HCT116 (cell line): Measurements from ENCODE around the gene TBC1D1. TPM values are rescaled to one million over a fixed set of nuclear protein-coding genes. Genes with fewer than 3 reads are reported as not detected.

Source experiments
- ATAC-seq: fragments of 200-7000 bp; cut with Tn5 transposase; 2 replicates; pipeline ENCODE4 v1.9.1; 2020; ENCODE audit warnings: mild to moderate bottlenecking, moderate library complexity
- BruUV-seq: library from RNA; stranded (reverse); fragments of 400-500 nt; replicated peaks from 2 replicates; lab custom pipeline; 2021; lab: Mats Ljungman, UMichigan
- CTCF ChIA-PET: fragments of 300-600 bp; sonication (Branson Sonifier 250); formaldehyde crosslinking; loops from one replicate; lab custom pipeline; 2021; ENCODE audit warnings: antibody characterized with exemption; lab: Charles Lee
- POLR2A ChIA-PET: fragments of 300-600, 350-600 bp; sonication (Branson Sonifier 250); formaldehyde crosslinking; loops from one replicate; lab custom pipeline; 2021; ENCODE audit warnings: antibody characterized with exemption; lab: Charles Lee
- RAD21 ChIA-PET, 2 experiments: fragments of 300-600 bp; sonication (Branson Sonifier 250); formaldehyde crosslinking; loops; one replicate each; lab custom pipeline; 2023; ENCODE audit warnings: low total read pairs in 2 of 2; ENCODE audit not compliant: uncharacterized antibody in 2 of 2, unreplicated experiment in 2 of 2, low non-redundant PET in 1 of 2; lab: Charles Lee
- DNase-seq: peaks from one replicate; pipeline ENCODE4 v3.0.0-alpha.2; 2010; ENCODE audit warnings: low read depth, low spot score
- H2AFZ ChIP-seq: fragments of 200-600 bp; shearing (Covaris generic), sonication (generic); 2 replicates; pipeline ENCODE4 v1.6.1; 2017; ENCODE audit warnings: low read depth, mixed run types, mixed read lengths, antibody characterized with exemption, low read length; ENCODE audit not compliant: poor library complexity, severe bottlenecking
- H3K27ac ChIP-seq: 2 replicates; pipeline ENCODE4 v1.5.1; 2012; ENCODE audit warnings: low read depth, low read length
- H3K27me3 ChIP-seq: fragments of 200-600 bp; sonication (generic); 2 replicates; pipeline ENCODE4 v1.6.1; 2016; ENCODE audit warnings: mixed run types, low read length, mixed read lengths; ENCODE audit not compliant: insufficient read depth
- H3K36me3 ChIP-seq, 2 experiments: fragments of 200-500 bp in 1 of 2; fragments of 200-600 bp in 1 of 2; sonication (Bioruptor generic) in 1 of 2; sonication (generic) in 1 of 2; 2 replicates each; pipeline versions ENCODE4 v1.5.1 to v1.6.1; 2014 to 2016; ENCODE audit warnings: low read length in 2 of 2, inconsistent platforms in 1 of 2, mixed read lengths in 1 of 2, mixed run types in 1 of 2; ENCODE audit not compliant: insufficient read depth in 2 of 2, control insufficient read depth in 1 of 2
- H3K4me1 ChIP-seq, 2 experiments: fragments of 200-600 bp in 1 of 2; sonication (generic) in 1 of 2; 2 replicates each; pipeline versions ENCODE4 v1.5.1 to v1.6.1; 2012 to 2017; ENCODE audit warnings: low read length in 2 of 2, inconsistent platforms in 1 of 2, mild to moderate bottlenecking in 1 of 2, mixed read lengths in 1 of 2, mixed run types in 1 of 2, moderate library complexity in 1 of 2; ENCODE audit not compliant: insufficient read depth in 2 of 2, control insufficient read depth in 1 of 2
- H3K4me2 ChIP-seq: fragments of 200-600 bp; sonication (generic); 2 replicates; pipeline ENCODE4 v1.6.1; 2017; ENCODE audit warnings: mixed run types, low read length, mixed read lengths
- H3K4me3 ChIP-seq, 2 experiments: fragments of 200-600 bp in 1 of 2; sonication (generic) in 1 of 2; replicated peaks in 1 of 2; 2 replicates each; pipeline ENCODE4 v1.5.1; 2011 to 2016; ENCODE audit warnings: low read length in 2 of 2, control low read depth in 1 of 2, low read depth in 1 of 2, mild to moderate bottlenecking in 1 of 2, mixed read lengths in 1 of 2, mixed run types in 1 of 2
- H3K79me2 ChIP-seq: fragments of 200-600 bp; sonication (generic); 2 replicates; pipeline ENCODE4 v1.6.1; 2017; ENCODE audit warnings: mild to moderate bottlenecking, mixed run types, low read length, moderate library complexity, mixed read lengths; ENCODE audit not compliant: insufficient read depth
- H3K9ac ChIP-seq: fragments of 200-600 bp; sonication (generic); 2 replicates; pipeline ENCODE4 v1.6.1; 2016; ENCODE audit warnings: low read length, mixed read lengths
- H3K9me2 ChIP-seq: fragments of 200-600 bp; sonication (generic), shearing (Covaris generic); 2 replicates; pipeline ENCODE4 v1.6.1; 2017; ENCODE audit warnings: mixed run types, mild to moderate bottlenecking, moderate library complexity; ENCODE audit not compliant: insufficient read depth
- H3K9me3 ChIP-seq, 2 experiments: fragments of 200-500 bp in 1 of 2; fragments of 200-600 bp in 1 of 2; sonication (Bioruptor generic) in 1 of 2; sonication (generic) in 1 of 2; 2 replicates each; pipeline ENCODE4 v1.6.1; 2014 to 2017; ENCODE audit warnings: low read length in 2 of 2, mixed read lengths in 2 of 2, inconsistent platforms in 1 of 2, low read depth in 1 of 2, mild to moderate bottlenecking in 1 of 2, mixed run types in 1 of 2, moderate library complexity in 1 of 2; ENCODE audit not compliant: control insufficient read depth in 1 of 2, insufficient read depth in 1 of 2
- H4K20me1 ChIP-seq: fragments of 200-600 bp; sonication (generic), shearing (Covaris generic); 2 replicates; pipeline ENCODE4 v1.6.1; 2017; ENCODE audit warnings: mixed run types, mild to moderate bottlenecking, moderate library complexity; ENCODE audit not compliant: insufficient read depth
- CBX3 ChIP-seq: IDR thresholded peaks from 2 replicates; pipeline ENCODE4 v1.6.1; 2012; ENCODE audit warnings: low read depth
- CEBPB ChIP-seq: IDR thresholded peaks from 2 replicates; pipeline ENCODE4 v1.6.1; 2012; ENCODE audit warnings: low read depth
- EGR1 ChIP-seq: IDR thresholded peaks from 2 replicates; pipeline ENCODE4 v1.6.1; 2012; ENCODE audit warnings: low read depth
- EZH2 ChIP-seq: fragments of 200-600 bp; sonication (generic); IDR thresholded peaks from 2 replicates; pipeline ENCODE4 v1.6.1; 2017; ENCODE audit warnings: antibody characterized with exemption, mixed run types
- FOSL1 ChIP-seq: IDR thresholded peaks from 2 replicates; pipeline ENCODE4 v1.6.1; 2012; ENCODE audit warnings: low read depth
- REST ChIP-seq: IDR thresholded peaks from 2 replicates; pipeline ENCODE4 v1.6.1; 2012; ENCODE audit warnings: low read depth
- SRF ChIP-seq: IDR thresholded peaks from 2 replicates; pipeline ENCODE4 v1.6.1; 2012; ENCODE audit warnings: low read depth
- TCF7L2 ChIP-seq: IDR thresholded peaks from 2 replicates; pipeline ENCODE4 v1.7.0; 2011; ENCODE audit warnings: borderline replicate concordance, inconsistent platforms; ENCODE audit not compliant: insufficient read depth, insufficient read length; ENCODE audit errors: extremely low read depth
- intact Hi-C: fragments of 100-400 bp; cut with micrococcal nuclease; formaldehyde crosslinking; loops from 2 replicates; pipeline ENCODE4 v1.10.0; 2022
- total RNA-seq: library from RNA; stranded (reverse); gene quantifications from one replicate; pipeline ENCODE4 v1.2.1, GENCODE V29; 2021; ENCODE audit not compliant: unreplicated experiment
- TF ChIP-seq, protein P1 (sequence below), 3 experiments: fragments of 200-600 bp in 1 of 3; sonication (generic) in 1 of 3; IDR thresholded peaks in 2 of 3; conservative IDR thresholded peaks in 1 of 3; 2 replicates each; pipeline ENCODE4 v1.5.1; 2012 to 2017; ENCODE audit warnings: low read depth in 2 of 3, low read length in 2 of 3, antibody characterized with exemption in 1 of 3, borderline replicate concordance in 1 of 3, control low read depth in 1 of 3, mild to moderate bottlenecking in 1 of 3, mixed read lengths in 1 of 3, mixed run types in 1 of 3, moderate library complexity in 1 of 3; ENCODE audit not compliant: insufficient read depth in 1 of 3

The TBC1D1 gene
- total RNA-seq, 1 experiment from 2014 or later, result 82.7 TPM

GRCh38 chr4:38075370-38076152 is 184.7 kb downstream of the TBC1D1 start:
- Histone ChIP-seq H3K4me2 (no peak overlapping the region), H3K9me3 (no peaks in the 10 kb centered on the region), H2AFZ (no peak overlapping the region), H3K9me2 (no peaks in the 10 kb centered on the region), H3K9ac (no peak overlapping the region), H3K36me3 (0 out of 4 replicates have a peak, but pooled peaks cover 0 to 5% of the 10 kb centered on the region in 2 experiments), H3K79me2 (no peaks in the 10 kb centered on the region), H3K27me3 (no peaks in the 10 kb centered on the region), H3K4me3 (no peak overlapping the region), H4K20me1 (no peaks in the 10 kb centered on the region), H3K4me1 (peaks cover 20 to 23% of the 10 kb centered on the region in 2 experiments), H3K27ac (no peak overlapping the region)
- no TSS peak for BruUV-seq
- ChIA-PET CTCF (no interaction called here), RAD21 (no interaction called here), POLR2A (no interaction called here)
- TF ChIP-seq TCF7L2 (no peak), EGR1 (no peak), CEBPB (peak; percentile 45; the same call in 1 of the 2 replicates), FOSL1 (no peak)
- TF ChIP-seq, protein P1, sequence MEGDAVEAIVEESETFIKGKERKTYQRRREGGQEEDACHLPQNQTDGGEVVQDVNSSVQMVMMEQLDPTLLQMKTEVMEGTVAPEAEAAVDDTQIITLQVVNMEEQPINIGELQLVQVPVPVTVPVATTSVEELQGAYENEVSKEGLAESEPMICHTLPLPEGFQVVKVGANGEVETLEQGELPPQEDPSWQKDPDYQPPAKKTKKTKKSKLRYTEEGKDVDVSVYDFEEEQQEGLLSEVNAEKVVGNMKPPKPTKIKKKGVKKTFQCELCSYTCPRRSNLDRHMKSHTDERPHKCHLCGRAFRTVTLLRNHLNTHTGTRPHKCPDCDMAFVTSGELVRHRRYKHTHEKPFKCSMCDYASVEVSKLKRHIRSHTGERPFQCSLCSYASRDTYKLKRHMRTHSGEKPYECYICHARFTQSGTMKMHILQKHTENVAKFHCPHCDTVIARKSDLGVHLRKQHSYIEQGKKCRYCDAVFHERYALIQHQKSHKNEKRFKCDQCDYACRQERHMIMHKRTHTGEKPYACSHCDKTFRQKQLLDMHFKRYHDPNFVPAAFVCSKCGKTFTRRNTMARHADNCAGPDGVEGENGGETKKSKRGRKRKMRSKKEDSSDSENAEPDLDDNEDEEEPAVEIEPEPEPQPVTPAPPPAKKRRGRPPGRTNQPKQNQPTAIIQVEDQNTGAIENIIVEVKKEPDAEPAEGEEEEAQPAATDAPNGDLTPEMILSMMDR (IDR thresholded peaks at IDR 0.05 in 2 of 3, conservative IDR thresholded peaks at IDR 0.05 in 1 of 3; ENCODE audit: borderline replicate concordance in 1 of 3, insufficient read depth in 1 of 3, low read depth in 2 of 3, low read length in 2 of 3), result no peak
- intact Hi-C loops, result loop anchor here (5.0 kb wide), 1 partner anchor 82 kb away; no protein-coding TSS in a partner anchor
- no peak for DNase-seq
- no peak for ATAC-seq

DNA sequence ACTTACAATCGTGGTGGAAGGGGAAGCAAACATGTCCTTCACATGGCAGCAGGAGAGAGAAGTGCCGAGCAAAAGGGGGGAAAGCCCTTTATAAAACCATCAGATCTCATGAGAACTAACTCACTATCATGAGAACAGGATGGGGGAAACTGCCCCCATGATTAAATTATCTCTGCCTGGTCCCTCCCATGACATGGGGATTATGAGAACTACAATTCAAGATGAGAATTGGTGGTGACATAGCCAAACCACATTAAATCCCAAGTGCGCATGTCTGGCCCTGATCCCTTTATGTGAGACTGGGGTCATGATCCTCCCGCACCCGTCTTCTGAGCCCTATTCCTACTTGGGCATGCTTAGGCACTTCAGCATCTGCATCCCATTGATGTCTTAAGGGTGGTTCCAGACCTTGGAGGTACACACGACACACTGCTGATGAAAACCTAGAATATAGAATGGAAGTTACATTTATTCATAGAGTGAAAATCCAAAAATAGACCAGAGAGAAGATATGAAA is 185.3 kb downstream of the TBC1D1 start:
- no peak overlapping the region for H3K9ac ChIP-seq
- H3K9me3 ChIP-seq, result no peaks in the 10 kb centered on the region
- ChIA-PET POLR2A (no interaction called here), RAD21 (no interaction called here), CTCF (no interaction called here)
- no peak overlapping the region for H3K27ac ChIP-seq
- H2AFZ ChIP-seq, result no peak overlapping the region
- BruUV-seq, result no TSS peak
- intact Hi-C loops, result loop anchor here (5.0 kb wide), 1 partner anchor 81 kb away; no protein-coding TSS in a partner anchor
- H3K36me3 ChIP-seq, result 0 out of 4 replicates have a peak, but pooled peaks cover 0 to 5% of the 10 kb centered on the region in 2 experiments
- H3K9me2 ChIP-seq, result no peaks in the 10 kb centered on the region
- ATAC-seq (no peak), DNase-seq (no peak)
- H3K4me3 ChIP-seq, result no peak overlapping the region
- H3K27me3 ChIP-seq, result no peaks in the 10 kb centered on the region
- H3K4me2 ChIP-seq, result no peak overlapping the region
- H3K4me1 ChIP-seq, result peaks cover 20 to 23% of the 10 kb centered on the region in 2 experiments
- H4K20me1 ChIP-seq, result no peaks in the 10 kb centered on the region
- no peaks in the 10 kb centered on the region for H3K79me2 ChIP-seq
- TF ChIP-seq EZH2 (no peak), CEBPB (no peak), CBX3 (no peak), SRF (no peak), REST (no peak)
- TF ChIP-seq, protein P1 (IDR thresholded peaks at IDR 0.05 in 2 of 3, conservative IDR thresholded peaks at IDR 0.05 in 1 of 3; ENCODE audit: borderline replicate concordance in 1 of 3, insufficient read depth in 1 of 3, low read depth in 2 of 3, low read length in 2 of 3), result no peak
